Neural cell (in vitro differentiated cells): ENCODE results near the gene MME.

Experiments used
- CTCF ChIP-seq: fragments of 450-650 bp; IDR thresholded peaks from 2 replicates; pipeline ENCODE4 v1.5.1; 2014; ENCODE audit warnings: antibody characterized with exemption, mild to moderate bottlenecking, moderate library complexity; ENCODE audit not compliant: poor library complexity, severe bottlenecking
- EZH2 ChIP-seq: fragments of 200-600, 300-800 bp; shearing (Covaris generic), sonication (generic); IDR thresholded peaks from 2 replicates; pipeline ENCODE4 v1.6.1; 2014; ENCODE audit warnings: antibody characterized with exemption, low read length, borderline replicate concordance, mild to moderate bottlenecking; ENCODE audit not compliant: insufficient read depth, poor library complexity, severe bottlenecking
- POLR2AphosphoS5 ChIP-seq: IDR thresholded peaks from 2 replicates; pipeline ENCODE4 v1.6.1; 2012
- RAD21 ChIP-seq: fragments of 450-650 bp; conservative IDR thresholded peaks from 2 replicates; pipeline ENCODE4 v1.6.1; 2014; ENCODE audit warnings: antibody characterized with exemption, mild to moderate bottlenecking, moderate library complexity
- TAF1 ChIP-seq: IDR thresholded peaks from 2 replicates; pipeline ENCODE4 v1.6.1; 2012; ENCODE audit warnings: low read depth
- TF ChIP-seq, protein P1 (sequence below): IDR thresholded peaks from 2 replicates; pipeline ENCODE4 v1.6.1; 2012; ENCODE audit warnings: borderline replicate concordance

DNA sequence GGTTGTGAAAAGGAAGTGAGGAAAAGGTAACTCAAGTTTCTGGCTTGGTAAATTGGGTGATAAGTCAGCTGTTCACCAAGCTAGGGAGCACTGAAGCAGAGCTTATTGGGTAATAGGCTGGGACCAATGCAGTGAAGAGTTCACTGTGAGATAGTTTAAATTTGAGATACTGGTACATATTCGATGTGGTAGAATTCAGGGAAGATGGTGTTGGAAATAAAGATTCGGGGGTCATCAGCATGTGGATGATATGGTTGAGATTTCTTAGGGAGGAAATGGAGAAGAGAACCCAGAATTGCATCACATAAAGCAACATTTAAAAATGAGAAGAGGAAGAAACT, 16.9 kb downstream of the MME start:
- TF ChIP-seq CTCF (no peak), TAF1 (no peak), EZH2 (no peak), RAD21 (no peak), POLR2AphosphoS5 (no peak)
- TF ChIP-seq, protein P1, sequence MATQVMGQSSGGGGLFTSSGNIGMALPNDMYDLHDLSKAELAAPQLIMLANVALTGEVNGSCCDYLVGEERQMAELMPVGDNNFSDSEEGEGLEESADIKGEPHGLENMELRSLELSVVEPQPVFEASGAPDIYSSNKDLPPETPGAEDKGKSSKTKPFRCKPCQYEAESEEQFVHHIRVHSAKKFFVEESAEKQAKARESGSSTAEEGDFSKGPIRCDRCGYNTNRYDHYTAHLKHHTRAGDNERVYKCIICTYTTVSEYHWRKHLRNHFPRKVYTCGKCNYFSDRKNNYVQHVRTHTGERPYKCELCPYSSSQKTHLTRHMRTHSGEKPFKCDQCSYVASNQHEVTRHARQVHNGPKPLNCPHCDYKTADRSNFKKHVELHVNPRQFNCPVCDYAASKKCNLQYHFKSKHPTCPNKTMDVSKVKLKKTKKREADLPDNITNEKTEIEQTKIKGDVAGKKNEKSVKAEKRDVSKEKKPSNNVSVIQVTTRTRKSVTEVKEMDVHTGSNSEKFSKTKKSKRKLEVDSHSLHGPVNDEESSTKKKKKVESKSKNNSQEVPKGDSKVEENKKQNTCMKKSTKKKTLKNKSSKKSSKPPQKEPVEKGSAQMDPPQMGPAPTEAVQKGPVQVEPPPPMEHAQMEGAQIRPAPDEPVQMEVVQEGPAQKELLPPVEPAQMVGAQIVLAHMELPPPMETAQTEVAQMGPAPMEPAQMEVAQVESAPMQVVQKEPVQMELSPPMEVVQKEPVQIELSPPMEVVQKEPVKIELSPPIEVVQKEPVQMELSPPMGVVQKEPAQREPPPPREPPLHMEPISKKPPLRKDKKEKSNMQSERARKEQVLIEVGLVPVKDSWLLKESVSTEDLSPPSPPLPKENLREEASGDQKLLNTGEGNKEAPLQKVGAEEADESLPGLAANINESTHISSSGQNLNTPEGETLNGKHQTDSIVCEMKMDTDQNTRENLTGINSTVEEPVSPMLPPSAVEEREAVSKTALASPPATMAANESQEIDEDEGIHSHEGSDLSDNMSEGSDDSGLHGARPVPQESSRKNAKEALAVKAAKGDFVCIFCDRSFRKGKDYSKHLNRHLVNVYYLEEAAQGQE: no peak
